ENCODE data around the gene ABCC11.

ABCC11 gene

DNA sequence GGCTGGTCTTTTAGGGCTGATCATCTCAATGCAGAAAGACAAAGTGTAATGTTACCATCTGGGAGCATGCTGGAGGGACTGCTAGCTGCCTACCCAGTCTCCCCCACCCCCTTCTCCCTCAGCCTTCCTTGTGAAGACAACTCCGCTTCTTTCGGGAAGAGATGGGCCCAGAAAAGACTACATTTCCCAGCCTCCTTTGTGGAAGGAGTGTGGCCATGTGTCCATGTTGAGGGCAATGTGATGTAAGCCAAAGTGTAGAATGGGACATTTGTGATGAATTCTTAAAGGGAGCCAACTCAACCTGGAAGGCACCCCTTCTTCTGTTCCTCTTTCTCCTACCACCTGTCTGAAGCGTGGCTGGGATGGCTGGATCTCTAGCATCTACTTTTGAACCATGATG, 107.8 kb downstream of the ABCC11 start:
- no peak overlapping the region for H3K27ac ChIP-seq (replicated peaks; ENCODE audit: low read length)
- H3K36me3 ChIP-seq (replicated peaks in 1 of 2; ENCODE audit: control insufficient read depth in 2 of 2, insufficient read depth in 2 of 2, low read length in 2 of 2) = no peaks in the 10 kb centered on the region
- no peak overlapping the region for H3K14ac ChIP-seq (ENCODE audit: low read length)
- no peaks in the 10 kb centered on the region for H3K27me3 ChIP-seq (ENCODE audit: control insufficient read depth in 3 of 3, insufficient read depth in 3 of 3, low read depth in 1 of 3, low read length in 3 of 3)
- H3K23ac ChIP-seq (ENCODE audit: low read depth, low read length, poor library complexity) = no peak overlapping the region
- no peak overlapping the region for H3K9ac ChIP-seq (ENCODE audit: low read depth, low read length, poor library complexity)
- no peak overlapping the region for H2BK12ac ChIP-seq (ENCODE audit: low read length)
- no peak overlapping the region for H3K4me2 ChIP-seq (ENCODE audit: insufficient read depth, low read length, poor library complexity, severe bottlenecking)
- H2BK120ac ChIP-seq (ENCODE audit: low read depth, low read length) = no peak overlapping the region
- no peak overlapping the region for H4K91ac ChIP-seq (ENCODE audit: low read depth, low read length, poor library complexity)
- H2BK15ac ChIP-seq (ENCODE audit: low read length) = no peak overlapping the region
- H3K4me1 ChIP-seq (ENCODE audit: control insufficient read depth in 2 of 2, insufficient read depth in 1 of 2, low read depth in 1 of 2, low read length in 2 of 2) = peaks cover 2 to 6% of the 10 kb centered on the region in 2 donors
- no peak overlapping the region for H3K18ac ChIP-seq (ENCODE audit: low read length)
- no peak overlapping the region for H2AFZ ChIP-seq (ENCODE audit: low read length)
- no peaks in the 10 kb centered on the region for H3K79me1 ChIP-seq (ENCODE audit: low read depth, low read length)
- no peaks in the 10 kb centered on the region for H3K9me3 ChIP-seq (replicated peaks in 1 of 2; ENCODE audit: control insufficient read depth in 2 of 2, insufficient read depth in 1 of 2, low read depth in 1 of 2, low read length in 2 of 2)
- no peak overlapping the region for H2BK5ac ChIP-seq (ENCODE audit: low read length)
- H2AK5ac ChIP-seq (ENCODE audit: low read depth, low read length) = no peak overlapping the region
- no peak overlapping the region for H3K4ac ChIP-seq (ENCODE audit: low read length)
- WGBS, 2 donors (ENCODE audit: extremely low coverage in 2 of 2, insufficient read length in 2 of 2, insufficient replicate concordance in 1 of 2) = no CpG with 5 or more reads among the region's 3 CpGs
- no peak overlapping the region for H3K4me3 ChIP-seq (ENCODE audit: low read length in 2 of 2)
- H4K8ac ChIP-seq (ENCODE audit: low read depth, low read length) = no peak overlapping the region
- no peak for DNase-seq (ENCODE audit: low spot score)

- peaks cover 0 to 2% of the 10 kb centered on the region in 2 donors for H3K4me1 ChIP-seq (ENCODE audit: control insufficient read depth in 2 of 2, insufficient read depth in 1 of 2, low read depth in 1 of 2, low read length in 2 of 2)
- H4K91ac ChIP-seq (ENCODE audit: low read depth, low read length, poor library complexity) = no peak overlapping the region
- no peaks in the 10 kb centered on the region for H3K36me3 ChIP-seq (replicated peaks in 1 of 2; ENCODE audit: control insufficient read depth in 2 of 2, insufficient read depth in 2 of 2, low read length in 2 of 2)
- H2AK5ac ChIP-seq (ENCODE audit: low read depth, low read length) = no peak overlapping the region
- WGBS, 2 donors (ENCODE audit: extremely low coverage in 2 of 2, insufficient read length in 2 of 2, insufficient replicate concordance in 1 of 2) = no CpG with 5 or more reads among the region's 2 CpGs
- no peak overlapping the region for H2BK120ac ChIP-seq (ENCODE audit: low read depth, low read length)
- H3K9ac ChIP-seq (ENCODE audit: low read depth, low read length, poor library complexity) = no peak overlapping the region
- no peak overlapping the region for H3K4ac ChIP-seq (ENCODE audit: low read length)
- no peak overlapping the region for H2BK12ac ChIP-seq (ENCODE audit: low read length)
- H3K23ac ChIP-seq (ENCODE audit: low read depth, low read length, poor library complexity) = no peak overlapping the region
- H3K4me3 ChIP-seq (ENCODE audit: low read length in 2 of 2) = no peak overlapping the region
- H4K8ac ChIP-seq (ENCODE audit: low read depth, low read length) = no peak overlapping the region
- DNase-seq (ENCODE audit: low spot score) = no peak
- no peak overlapping the region for H3K4me2 ChIP-seq (ENCODE audit: insufficient read depth, low read length, poor library complexity, severe bottlenecking)
- H3K27ac ChIP-seq (replicated peaks; ENCODE audit: low read length) = no peak overlapping the region
- no peak overlapping the region for H2BK15ac ChIP-seq (ENCODE audit: low read length)
- H3K9me3 ChIP-seq (replicated peaks in 1 of 2; ENCODE audit: control insufficient read depth in 2 of 2, insufficient read depth in 1 of 2, low read depth in 1 of 2, low read length in 2 of 2) = no peaks in the 10 kb centered on the region
- H2BK5ac ChIP-seq (ENCODE audit: low read length) = no peak overlapping the region
- no peaks in the 10 kb centered on the region for H3K79me1 ChIP-seq (ENCODE audit: low read depth, low read length)
- no peak overlapping the region for H2AFZ ChIP-seq (ENCODE audit: low read length)
- no peak overlapping the region for H3K18ac ChIP-seq (ENCODE audit: low read length)
- H3K27me3 ChIP-seq (ENCODE audit: control insufficient read depth in 3 of 3, insufficient read depth in 3 of 3, low read depth in 1 of 3, low read length in 3 of 3) = no peaks in the 10 kb centered on the region
- no peak overlapping the region for H3K14ac ChIP-seq (ENCODE audit: low read length)
Measured at GRCh38 chr16:48138543-48138942, 108.8 kb downstream of the ABCC11 start.

- no peak overlapping the region for H4K8ac ChIP-seq (ENCODE audit: low read depth, low read length)
- peaks cover 0 to 2% of the 10 kb centered on the region in 2 donors for H3K4me1 ChIP-seq (ENCODE audit: control insufficient read depth in 2 of 2, insufficient read depth in 1 of 2, low read depth in 1 of 2, low read length in 2 of 2)
- no peak overlapping the region for H2BK15ac ChIP-seq (ENCODE audit: low read length)
- H3K23ac ChIP-seq (ENCODE audit: low read depth, low read length, poor library complexity) = no peak overlapping the region
- no peak overlapping the region for H3K4me3 ChIP-seq (ENCODE audit: low read length in 2 of 2)
- no peak for DNase-seq (ENCODE audit: low spot score)
- no peak overlapping the region for H2BK5ac ChIP-seq (ENCODE audit: low read length)
- H3K9me3 ChIP-seq (replicated peaks in 1 of 2; ENCODE audit: control insufficient read depth in 2 of 2, insufficient read depth in 1 of 2, low read depth in 1 of 2, low read length in 2 of 2) = no peaks in the 10 kb centered on the region
- no peak overlapping the region for H3K27ac ChIP-seq (replicated peaks; ENCODE audit: low read length)
- no peak overlapping the region for H2BK12ac ChIP-seq (ENCODE audit: low read length)
- no peaks in the 10 kb centered on the region for H3K36me3 ChIP-seq (replicated peaks in 1 of 2; ENCODE audit: control insufficient read depth in 2 of 2, insufficient read depth in 2 of 2, low read length in 2 of 2)
- no peaks in the 10 kb centered on the region for H3K27me3 ChIP-seq (ENCODE audit: control insufficient read depth in 3 of 3, insufficient read depth in 3 of 3, low read depth in 1 of 3, low read length in 3 of 3)
- H3K18ac ChIP-seq (ENCODE audit: low read length) = no peak overlapping the region
- no peak overlapping the region for H3K9ac ChIP-seq (ENCODE audit: low read depth, low read length, poor library complexity)
- no peaks in the 10 kb centered on the region for H3K79me1 ChIP-seq (ENCODE audit: low read depth, low read length)
- H2BK120ac ChIP-seq (ENCODE audit: low read depth, low read length) = no peak overlapping the region
- no CpG with 5 or more reads among the region's 3 CpGs for WGBS, 2 donors (ENCODE audit: extremely low coverage in 2 of 2, insufficient read length in 2 of 2, insufficient replicate concordance in 1 of 2)
- H3K14ac ChIP-seq (ENCODE audit: low read length) = no peak overlapping the region
- no peak overlapping the region for H3K4me2 ChIP-seq (ENCODE audit: insufficient read depth, low read length, poor library complexity, severe bottlenecking)
- no peak overlapping the region for H2AK5ac ChIP-seq (ENCODE audit: low read depth, low read length)
- no peak overlapping the region for H2AFZ ChIP-seq (ENCODE audit: low read length)
- H4K91ac ChIP-seq (ENCODE audit: low read depth, low read length, poor library complexity) = no peak overlapping the region
- no peak overlapping the region for H3K4ac ChIP-seq (ENCODE audit: low read length)
Measured at GRCh38 chr16:48137822-48138221, 109.5 kb downstream of the ABCC11 start.

DNA sequence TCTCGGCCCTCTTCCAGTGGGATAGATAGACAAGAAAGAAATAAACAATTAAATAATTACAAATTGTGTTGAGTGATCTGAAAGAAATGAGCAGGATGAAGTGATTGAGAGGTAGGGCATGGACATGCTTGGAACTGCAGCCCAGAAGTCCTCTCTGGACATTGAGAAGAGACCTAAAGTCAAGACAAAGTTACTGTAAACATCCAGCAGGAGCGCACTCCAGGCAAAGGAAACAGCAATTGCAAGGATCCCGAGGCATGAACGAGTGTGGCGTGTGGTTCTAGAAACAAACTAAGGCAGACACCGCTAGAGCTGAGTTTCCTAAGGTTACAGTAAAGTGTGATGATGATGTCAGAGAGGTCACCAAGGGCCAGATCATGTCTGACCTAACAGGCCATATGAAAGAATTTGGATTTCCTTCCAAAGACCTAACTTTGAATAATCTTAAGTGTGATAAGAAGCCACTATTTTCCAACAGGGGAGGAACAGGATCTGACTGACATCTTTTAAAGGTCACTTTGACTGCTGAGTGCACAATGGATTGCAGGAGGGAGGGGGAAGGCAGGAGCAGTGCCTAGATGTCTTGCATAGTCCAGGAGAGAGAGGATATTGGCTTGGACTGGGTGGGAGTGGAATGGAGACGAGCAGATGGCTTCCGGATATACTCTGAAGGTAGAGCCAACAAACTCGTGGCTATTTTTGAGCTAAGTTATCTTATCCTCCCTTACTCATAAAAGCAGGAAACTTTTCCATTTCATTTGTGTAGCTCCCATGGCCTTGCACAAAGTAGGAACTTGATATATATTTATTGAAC, 110.6 kb downstream of the ABCC11 start:
- Histone ChIP-seq H3K27ac (replicated peaks; ENCODE audit: low read length) (no peak overlapping the region), H2AK5ac (ENCODE audit: low read depth, low read length) (no peak overlapping the region), H3K23ac (ENCODE audit: low read depth, low read length, poor library complexity) (no peak overlapping the region), H3K9me3 (replicated peaks in 1 of 2; ENCODE audit: control insufficient read depth in 2 of 2, insufficient read depth in 1 of 2, low read depth in 1 of 2, low read length in 2 of 2) (no peaks in the 10 kb centered on the region), H4K8ac (ENCODE audit: low read depth, low read length) (no peak overlapping the region), H3K4ac (ENCODE audit: low read length) (no peak overlapping the region), H3K36me3 (replicated peaks in 1 of 2; ENCODE audit: control insufficient read depth in 2 of 2, insufficient read depth in 2 of 2, low read length in 2 of 2) (no peaks in the 10 kb centered on the region), H2BK5ac (ENCODE audit: low read length) (no peak overlapping the region), H2BK120ac (ENCODE audit: low read depth, low read length) (no peak overlapping the region), H4K91ac (ENCODE audit: low read depth, low read length, poor library complexity) (no peak overlapping the region), H3K4me3 (ENCODE audit: low read length in 2 of 2) (no peak overlapping the region), H2BK15ac (ENCODE audit: low read length) (no peak overlapping the region), H2AFZ (ENCODE audit: low read length) (no peak overlapping the region), H3K14ac (ENCODE audit: low read length) (no peak overlapping the region), H3K27me3 (ENCODE audit: control insufficient read depth in 3 of 3, insufficient read depth in 3 of 3, low read depth in 1 of 3, low read length in 3 of 3) (no peaks in the 10 kb centered on the region), H3K9ac (ENCODE audit: low read depth, low read length, poor library complexity) (no peak overlapping the region), H3K79me1 (ENCODE audit: low read depth, low read length) (no peaks in the 10 kb centered on the region), H3K4me1 (ENCODE audit: control insufficient read depth in 2 of 2, insufficient read depth in 1 of 2, low read depth in 1 of 2, low read length in 2 of 2) (peaks cover 0 to 5% of the 10 kb centered on the region in 2 donors), H2BK12ac (ENCODE audit: low read length) (no peak overlapping the region), H3K4me2 (ENCODE audit: insufficient read depth, low read length, poor library complexity, severe bottlenecking) (no peak overlapping the region), H3K18ac (ENCODE audit: low read length) (no peak overlapping the region)
- no CpG with 5 or more reads among the region's 9 CpGs for WGBS, 2 donors (ENCODE audit: extremely low coverage in 2 of 2, insufficient read length in 2 of 2, insufficient replicate concordance in 1 of 2)
- DNase-seq (ENCODE audit: low spot score) = no peak
